HG02610 (cell line): ENCODE results near the gene STK35.
"Not testable (repeated sequence)": the region's sequence is repeated elsewhere in the genome, so short reads cannot be mapped to it uniquely, and the experiment has no call there.

Experiments
- ATAC-seq: cut with Tn5 transposase; IDR thresholded peaks from one replicate; pipeline ENCODE4 v1.9.1; 2021; ENCODE audit warnings: mild to moderate bottlenecking, moderate library complexity; ENCODE audit not compliant: unreplicated experiment

Gene STK35

DNA sequence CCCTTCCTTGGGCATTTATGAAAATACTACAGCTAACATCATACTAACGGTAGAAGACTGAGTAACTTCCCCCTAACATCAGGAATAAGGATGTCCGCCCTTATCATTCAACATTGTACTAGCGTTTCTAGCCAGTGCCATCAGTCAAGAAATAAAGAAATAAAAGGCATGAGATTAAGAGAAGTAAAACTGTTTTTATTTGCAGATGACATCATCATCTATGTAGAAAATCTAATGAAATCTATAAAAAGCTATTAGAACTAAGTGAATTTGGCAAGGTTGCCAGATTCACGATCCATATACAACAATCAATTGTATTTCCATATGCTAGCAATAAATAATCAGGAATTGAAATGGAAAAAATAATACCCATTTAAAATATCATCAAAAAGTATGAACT lies 54.6 kb downstream of the STK35 start:
- no peak for ATAC-seq

DNA sequence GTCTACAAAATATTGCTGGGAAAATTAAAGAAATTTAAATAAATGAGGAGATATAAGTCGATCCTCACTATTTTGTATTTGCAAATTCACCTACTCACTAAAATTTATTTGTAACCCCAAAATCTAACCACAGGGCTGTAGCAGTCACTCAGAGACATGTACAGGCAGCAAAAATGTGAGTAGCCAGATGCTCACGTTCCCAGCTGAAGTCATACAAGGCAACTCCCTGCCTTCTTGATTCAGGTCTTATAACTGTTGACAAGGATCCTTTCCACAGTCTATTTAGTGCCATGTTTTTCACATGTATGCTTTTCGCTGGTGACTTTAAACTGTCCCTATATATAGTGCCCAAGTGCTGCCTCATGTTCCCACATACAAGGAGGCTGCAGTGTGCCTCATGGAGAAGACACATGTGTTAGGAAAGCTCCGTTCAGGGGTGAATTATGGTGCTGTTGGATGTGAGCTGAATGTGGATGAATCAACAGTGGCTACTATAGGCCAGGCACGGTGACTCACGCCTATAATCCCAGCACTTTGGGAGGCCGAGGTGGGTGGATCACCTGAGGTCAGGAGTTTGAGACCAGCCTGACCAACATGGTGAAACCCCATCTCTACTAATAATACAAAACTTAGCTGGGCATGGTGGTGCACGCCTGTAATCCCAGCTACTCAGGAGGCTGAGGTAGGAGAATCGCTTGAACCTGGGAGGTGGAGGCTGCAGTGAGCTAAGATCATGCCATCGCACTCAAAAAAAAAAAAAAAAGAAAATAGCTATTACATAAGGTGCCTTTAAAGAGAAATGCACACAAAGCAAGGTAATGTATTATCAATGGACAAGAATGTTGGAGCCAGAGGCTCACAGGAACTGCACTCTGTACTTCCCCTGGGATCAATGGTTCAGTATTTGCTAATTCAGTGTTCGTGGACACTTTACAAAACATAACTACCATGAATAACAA lies 55.3 kb downstream of the STK35 start:
- no peak for ATAC-seq

DNA sequence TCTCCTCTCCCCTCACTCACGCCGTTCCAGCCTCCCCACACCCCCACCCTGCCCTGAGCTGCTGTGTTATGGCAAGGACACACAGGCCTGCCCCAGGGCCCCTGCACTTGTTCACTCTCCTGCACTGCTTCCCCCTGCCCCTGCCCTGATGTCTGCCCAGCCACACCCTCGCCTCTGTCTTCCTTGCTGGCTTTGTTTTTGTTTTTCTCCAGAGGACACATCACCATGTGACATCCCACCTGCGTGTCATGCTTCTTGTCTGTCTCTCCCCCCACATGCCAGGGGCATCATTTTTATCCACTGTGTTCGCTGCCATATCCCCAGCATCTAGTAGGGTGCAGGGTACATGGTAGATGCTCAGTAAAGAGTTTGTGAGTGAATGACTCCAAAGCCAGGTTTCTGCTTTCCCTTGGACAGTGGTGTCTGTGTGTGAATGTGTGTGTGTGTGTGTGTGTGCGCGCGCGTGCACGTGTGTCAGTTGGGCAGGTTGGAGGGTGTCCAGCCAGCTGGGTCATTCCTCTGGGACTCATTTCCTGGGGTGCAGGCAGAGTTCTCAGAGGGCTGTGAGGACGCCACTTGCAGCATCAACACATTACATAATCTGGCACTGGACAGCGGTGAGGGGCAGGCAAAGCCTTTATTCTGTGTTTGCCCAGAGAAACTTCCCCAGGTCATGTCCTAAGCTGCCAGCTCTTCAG lies 60.6 kb downstream of the STK35 start:
- ATAC-seq = no peak

DNA sequence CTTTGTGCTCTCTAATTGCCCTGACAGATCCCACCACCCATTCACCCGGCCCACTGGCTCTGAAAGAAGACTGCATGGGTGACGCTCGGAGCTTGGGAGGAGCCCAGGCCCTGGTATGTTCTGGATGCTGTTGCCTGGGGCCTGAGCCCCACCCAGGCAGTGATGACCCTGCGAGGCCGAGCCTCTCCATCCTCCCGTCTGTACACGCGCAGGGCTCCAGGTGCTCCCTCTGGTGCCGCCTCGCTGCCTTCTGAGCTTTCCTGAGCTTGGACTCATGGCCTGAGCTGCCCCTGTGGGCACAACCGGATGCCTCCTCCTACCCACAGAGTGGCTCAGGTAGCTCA lies 61.2 kb downstream of the STK35 start:
- ATAC-seq = no peak

DNA sequence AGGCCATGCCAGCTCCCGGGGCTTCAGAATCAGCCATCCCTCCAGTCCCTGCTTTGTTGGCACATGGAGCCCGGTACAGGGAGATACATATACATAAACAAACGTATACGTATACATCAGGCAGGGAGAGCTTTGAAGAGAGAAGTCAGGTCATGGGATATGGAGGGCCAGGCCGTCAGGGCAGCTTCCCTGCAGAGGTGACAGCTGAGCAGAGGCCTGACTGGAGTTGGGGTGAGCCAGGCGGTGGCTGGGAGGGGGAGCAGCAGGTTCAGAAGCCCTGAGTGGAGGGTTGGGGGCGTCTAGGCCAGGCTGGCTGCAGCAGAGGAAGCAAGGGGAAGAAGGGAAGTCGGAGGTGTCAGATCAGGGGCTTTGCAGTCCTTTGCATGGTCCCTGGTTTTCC lies 61.7 kb downstream of the STK35 start:
- no peak for ATAC-seq

DNA sequence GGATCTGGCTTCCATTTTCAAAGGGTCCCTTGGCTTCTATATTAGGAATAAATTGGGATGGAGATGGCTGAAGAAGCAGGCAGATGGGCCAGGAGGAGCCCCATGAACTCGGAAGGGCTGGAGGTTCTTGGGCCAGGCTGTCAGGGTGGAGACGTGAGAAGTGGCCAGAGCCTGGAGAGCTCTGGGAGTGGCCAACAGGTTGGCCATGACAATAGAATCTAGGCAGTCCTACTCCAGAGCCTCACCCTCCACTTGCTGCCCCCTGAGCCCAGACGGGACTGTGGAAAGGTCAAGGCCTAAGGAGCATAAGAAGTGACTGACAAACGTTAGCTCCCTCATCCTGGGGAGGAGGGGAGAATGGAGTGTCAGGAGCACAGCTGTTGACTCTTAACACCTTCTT lies 62.1 kb downstream of the STK35 start:
- ATAC-seq = no peak

DNA sequence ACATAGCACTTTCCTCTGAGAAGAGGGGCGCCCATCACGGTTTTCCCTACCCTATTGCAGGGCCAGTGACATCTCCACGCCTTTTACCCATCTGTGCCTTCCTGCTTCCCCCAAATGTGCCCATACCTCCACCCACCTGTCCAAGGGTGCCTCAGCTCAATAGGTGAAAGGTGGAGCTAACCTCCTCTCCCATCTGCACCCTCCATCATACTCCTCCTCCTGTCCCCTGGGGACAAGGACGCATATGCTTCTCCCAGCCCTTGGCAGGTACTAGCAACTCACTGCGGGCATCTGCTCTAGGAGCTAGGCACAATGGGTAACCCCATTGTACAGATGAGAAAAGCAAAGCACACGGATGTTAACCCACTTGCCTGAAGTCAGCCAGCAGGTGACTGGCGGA lies 62.8 kb downstream of the STK35 start:
- no peak for ATAC-seq

DNA sequence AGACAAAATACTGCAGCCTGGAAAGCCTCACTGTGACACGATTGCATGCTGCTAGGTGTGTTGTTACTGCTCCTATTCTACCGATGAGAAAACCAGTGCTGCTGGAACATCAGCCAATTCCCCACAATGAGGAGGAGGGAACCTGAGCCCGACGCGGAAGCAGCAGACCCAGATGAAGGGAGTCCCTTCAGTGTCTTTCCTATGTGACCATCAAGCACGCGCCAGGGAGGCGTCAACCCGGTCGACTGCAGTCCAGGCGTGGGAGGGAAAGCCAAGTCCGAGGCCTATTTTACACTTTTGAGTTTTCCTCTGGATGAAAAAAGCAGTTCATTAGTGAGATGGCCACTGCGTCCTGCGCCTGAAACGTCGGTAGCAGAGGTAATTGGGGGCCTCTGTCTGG lies 63.3 kb downstream of the STK35 start:
- ATAC-seq = no peak

DNA sequence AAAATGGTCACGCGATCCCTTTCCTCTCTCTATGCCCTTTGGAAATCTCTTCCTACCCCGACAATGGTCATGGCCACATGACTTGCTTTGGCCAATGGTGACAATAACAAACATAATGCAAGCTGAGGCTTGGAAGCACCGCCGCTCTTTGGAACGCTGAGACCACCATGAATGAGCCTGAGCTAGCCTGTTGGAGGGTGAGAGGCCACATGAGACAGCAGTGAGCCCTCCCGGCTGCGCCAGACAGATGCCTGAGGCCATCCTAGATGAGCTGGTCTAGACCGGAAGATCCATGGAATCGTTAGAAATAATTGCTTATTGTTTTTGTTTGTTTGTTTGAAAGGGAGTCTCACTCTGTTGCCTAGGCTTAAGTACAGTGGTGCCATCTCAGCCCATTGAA lies 64.2 kb downstream of the STK35 start:
- ATAC-seq = no peak

DNA sequence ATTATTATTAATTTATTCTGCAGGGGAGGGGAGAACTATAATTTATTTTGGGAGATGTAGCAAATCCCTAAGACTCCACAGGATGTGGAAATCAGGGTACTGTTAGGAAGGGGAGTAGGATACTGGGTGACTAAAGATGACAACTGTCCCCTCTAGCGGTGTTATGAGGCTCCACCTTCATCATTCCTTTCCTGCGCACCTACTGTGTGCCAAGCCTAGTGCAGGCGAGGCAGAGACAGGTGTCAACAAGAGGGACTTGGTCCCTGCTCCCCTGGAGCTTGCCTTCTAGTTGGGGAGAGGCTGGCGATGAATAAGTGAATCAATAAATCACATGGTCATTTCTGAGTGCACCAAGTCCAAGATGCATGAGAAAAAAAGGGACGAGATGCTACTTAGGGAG lies 65.5 kb downstream of the STK35 start:
- no peak for ATAC-seq

DNA sequence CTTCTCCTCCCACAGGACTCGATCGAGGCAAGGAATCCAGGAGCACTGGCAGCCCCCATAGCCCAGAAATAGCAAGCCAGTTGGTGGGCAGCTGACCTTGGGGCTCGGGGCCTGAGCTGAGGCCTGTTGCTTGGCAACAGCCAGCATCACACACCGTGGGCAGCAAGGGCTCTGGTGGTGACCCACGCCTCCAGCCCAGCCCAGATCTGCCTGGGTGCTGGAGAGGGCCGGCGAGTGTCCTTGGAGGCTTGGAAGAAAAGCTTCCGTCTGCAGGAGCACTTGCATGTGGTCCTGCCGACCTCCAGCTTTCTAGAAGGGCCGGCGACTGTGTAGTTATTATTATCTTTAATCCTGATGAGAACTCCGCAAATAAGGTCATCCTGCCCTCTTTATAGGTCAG lies 67.3 kb downstream of the STK35 start:
- ATAC-seq = no peak

DNA sequence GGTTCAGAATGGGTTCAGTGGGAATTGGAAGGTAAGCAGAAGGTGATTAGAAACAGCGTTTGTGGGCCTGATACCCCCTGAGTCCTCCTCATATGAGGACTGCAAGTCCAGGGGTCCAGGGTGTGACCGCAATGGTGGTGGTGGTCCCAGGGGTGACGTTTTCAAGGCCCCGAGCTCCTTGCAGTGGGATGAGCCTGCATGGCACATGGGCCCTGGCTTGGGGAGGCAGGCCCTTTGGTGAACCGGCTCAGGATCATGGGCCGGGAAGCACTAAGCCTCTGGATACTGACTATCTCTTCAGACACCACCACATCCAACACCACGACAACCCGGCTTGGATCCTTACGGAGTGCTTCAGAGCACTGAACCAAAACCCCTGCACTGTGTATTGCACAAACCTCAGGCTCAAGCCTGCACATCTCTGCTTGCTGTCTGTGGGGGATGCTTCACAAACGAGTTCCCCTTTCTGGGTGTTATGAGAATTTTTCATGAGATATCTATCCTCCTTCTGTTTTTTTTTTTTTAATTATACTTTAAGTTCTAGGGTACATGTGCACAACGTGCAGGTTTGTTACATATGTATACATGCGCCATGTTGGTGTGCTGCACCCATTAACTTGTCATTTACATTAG lies 67.9 kb downstream of the STK35 start:
- no peak for ATAC-seq

DNA sequence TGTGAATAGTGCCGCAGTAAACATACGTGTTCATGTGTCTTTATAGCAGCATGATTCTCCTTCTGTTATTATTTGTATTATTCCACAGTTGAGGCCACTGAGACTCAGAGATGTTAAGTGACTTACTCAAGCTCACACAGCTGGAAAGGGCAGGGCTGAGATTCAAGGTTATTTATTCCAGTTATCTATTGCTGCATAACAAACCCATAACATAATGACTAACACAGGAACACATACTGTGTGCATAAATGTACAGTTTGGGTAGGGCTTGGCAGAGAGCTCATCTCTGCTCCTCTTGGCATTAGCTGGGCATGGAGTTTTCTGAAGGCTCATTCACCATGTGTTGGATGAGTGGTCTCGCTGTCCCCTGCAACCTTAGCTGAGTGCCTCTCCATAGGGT lies 68.8 kb downstream of the STK35 start:
- ATAC-seq = no peak

DNA sequence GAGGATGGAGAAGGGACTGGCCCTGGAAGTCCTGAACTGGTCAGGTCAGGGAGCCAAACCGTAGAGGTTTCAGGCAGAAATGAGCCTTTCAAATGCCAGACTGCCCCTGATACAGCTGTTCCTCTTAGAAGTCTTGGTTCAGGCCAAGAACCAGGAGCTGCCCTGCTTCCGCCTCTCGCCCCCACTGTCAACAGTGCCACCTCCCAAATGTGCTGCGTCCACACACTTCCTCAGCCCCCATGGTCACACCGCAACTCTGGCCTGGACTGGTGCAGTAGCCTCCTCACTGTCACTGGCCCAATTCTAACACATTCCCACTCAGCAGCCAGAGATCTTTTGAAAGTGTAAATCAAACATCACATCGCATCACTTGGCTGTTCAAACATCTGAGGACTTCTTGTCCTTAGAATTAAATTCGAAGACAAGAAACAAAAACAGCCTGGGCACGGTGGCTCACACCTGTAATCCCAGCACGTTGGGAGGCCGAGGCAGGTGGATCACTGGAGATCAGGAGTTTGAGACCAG lies 69.7 kb downstream of the STK35 start:
- ATAC-seq = no peak

DNA sequence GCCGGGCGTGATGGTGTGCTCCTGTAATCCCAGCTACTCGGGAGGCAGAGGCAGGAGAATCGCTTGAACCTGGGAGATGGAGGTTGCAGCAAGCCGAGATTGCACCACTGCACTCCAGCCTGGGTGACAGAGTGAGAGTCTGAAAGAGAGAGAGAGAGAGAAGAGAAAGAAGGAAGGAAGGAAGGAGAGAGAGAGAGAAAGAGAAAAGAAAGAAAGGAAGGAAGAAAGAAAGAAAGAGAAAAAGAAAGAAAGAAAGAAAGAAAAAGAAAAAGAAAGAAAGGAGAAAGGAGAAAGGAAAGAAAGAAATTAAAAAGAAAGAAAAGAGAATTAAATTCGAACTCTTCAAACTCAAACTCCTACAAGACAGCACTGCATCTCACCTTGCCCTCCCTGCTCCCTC lies 70.2 kb downstream of the STK35 start:
- not testable (repeated sequence) for ATAC-seq

DNA sequence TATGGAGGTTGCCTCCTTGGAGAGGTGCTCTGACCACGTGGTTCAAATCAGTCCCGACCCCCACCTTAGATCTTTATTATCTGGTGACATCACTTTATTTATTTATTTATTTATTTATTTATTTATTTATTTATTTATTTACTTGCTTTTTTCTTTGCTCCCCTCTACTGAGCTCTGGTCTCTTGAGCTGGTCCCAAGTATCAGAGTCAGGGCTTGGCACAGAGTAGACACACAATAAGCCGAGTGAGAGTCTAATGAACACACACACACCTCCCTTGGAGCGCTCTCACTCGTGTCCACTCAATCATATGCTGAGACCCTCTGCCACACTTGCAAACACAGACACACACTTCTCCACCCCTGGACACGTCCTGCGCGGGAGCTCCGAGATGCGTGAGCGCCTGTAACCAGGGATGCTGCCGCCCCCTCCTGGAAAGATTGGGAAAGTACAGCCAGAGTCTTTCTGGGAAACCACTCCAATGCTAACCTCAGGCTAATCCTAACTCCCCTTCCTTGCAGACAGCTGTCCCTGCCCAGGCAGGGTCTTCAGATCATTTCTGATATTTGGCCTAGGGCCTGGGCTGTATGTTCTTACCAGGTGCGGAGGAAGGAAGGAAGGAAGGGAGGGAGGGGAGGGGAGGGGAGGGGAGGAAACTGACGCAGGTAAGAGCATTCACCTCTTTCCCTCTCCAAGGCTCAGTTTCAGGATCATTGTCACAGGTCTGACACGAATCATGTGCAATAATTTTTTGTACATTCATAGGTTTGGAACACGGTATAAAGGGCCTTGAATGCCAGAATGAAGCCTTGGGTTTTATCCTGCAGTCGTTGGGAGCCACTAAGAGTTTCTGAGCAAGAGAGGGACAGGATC lies 70.9 kb downstream of the STK35 start:
- no peak for ATAC-seq

DNA sequence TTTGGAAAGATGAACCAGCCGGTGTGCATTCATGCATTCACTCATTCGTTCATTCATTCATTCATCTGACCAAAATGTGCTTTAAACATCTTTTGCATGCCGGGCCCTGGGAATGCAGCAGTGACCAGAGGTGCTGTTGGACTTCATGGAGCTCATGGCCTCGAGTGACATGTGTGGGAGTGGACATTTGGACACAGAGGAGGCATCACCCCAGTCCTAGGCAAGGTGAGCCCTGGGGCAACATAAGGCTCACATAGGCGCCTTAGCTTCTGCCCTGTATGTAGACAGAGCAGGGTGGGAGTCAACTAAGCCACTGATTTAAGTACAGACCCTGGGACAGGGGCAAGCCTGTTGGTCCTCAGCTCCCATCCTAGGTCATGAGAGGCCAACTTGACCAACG lies 71.6 kb downstream of the STK35 start:
- no peak for ATAC-seq

DNA sequence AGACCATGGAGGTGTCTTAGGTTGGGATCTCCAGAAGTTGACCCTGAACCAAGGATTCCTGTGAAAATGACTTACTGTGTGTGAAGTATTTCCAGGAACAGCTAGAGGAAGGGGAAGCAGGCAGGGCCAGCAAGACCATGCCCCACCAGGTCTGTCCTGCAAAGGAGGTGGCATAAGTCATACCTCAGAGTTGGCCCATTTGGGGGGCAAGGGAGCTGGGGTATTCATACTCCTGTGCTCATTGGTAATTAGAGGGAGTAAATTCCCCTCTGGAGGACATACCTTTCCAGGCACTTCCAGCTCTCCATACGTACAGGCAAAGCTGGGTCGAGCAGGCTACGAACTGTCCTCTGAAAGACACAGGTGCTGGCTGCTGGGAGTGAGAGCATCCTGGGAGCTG lies 72.4 kb downstream of the STK35 start:
- no peak for ATAC-seq

DNA sequence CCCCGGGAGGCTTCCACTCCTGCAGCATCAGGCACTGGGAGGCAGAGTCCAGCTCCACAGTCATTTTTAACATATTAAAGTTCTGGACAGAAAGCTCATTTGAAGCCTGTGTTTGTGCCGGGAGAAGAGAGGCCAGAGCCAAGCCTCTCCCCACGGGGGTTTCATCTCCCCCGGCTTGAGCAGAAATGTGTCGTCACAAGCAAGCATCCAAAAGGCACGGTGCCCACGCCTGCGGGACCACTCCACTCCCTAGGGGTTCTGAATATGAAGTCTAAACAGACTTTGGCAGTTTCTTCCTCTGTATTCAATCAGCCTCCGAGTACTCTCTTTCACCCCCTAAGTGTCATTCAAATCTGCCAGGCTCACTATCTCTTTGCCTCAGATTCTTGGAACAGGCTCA lies 75.3 kb downstream of the STK35 start:
- ATAC-seq = no peak

DNA sequence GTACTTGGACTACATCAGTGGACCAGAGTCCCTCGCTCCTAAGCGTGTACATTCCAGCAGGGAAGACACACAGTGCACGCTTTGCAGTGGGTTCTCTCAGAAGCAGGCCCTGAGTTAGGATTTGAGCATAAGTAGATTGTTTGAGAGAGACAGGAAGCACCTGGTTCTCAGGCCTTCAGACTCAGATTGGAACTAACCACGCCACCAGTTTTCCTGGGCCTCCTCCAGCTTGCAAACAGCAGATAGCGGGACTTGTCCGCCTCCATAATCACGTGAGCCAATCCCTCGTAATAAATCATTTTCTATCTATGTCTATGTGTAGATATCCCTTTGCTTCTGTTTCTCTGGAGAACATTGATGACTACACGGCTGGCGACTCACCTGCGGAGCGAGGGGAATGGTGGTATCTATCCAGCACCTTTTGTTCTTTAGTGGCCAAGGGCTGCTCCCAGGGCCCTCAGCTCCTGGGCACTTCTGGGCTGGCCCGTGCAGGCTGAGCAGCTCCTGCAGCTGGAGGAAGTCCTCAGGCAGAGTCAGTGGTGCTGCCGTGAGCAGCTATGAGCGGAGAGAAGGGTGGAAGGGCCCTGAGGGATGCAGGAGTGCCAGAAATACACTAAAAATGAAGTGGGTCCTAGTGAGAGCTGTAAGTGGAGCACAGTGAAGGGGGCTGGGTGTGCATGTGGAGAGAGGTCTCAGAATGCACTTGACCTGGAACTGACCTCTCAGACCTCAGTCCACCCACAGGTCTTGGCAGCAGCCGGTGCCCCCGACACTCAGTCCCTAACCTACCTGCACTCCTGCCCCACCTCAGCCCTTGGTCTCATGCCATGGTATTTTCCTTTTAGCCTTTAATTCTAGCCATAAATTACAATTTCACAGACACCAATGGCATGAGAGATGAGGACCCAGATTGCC lies 76.9 kb downstream of the STK35 start:
- no peak for ATAC-seq
